ENCODE results near the gene IL12RB1. TPM values are rescaled to one million over a fixed set of nuclear protein-coding genes. Genes with fewer than 3 reads are reported as not detected.

IL12RB1 gene
- total RNA-seq, 2 experiments from 2014 or later, result 75.2 to 78.6 TPM

DNA sequence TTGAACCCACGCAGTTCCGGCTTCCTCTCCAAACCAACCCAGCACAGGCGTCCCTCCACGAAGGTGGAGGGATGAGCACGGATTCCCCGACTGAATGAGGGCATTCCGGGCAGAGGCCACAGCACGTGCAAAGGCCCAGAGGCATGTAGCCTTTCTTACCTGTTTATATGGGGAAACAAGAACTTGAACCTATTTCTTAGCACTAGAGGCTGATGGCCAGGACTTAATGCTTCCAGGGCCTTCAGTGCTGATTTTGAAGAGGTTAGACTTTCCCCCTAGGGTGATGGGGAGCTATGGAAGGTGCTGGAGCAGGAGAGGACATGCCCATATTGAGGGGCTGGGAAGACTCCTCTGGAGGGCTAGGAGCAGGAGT is 12.9 kb upstream of the IL12RB1 start:
- no peak overlapping the region for H3K27ac Mint-ChIP-seq
- ATAC-seq (no peak), DNase-seq (no peak)
- CTCF ChIA-PET, result interaction anchor here (0.6 to 2.9 kb wide), 4 partner anchors 9 to 542 kb away, joined by 3 to 13 read pairs (median 5); no protein-coding TSS in a partner anchor
- no peaks in the 10 kb centered on the region for H3K9me3 Mint-ChIP-seq (ENCODE audit: insufficient read depth)
- peak overlapping the region; percentile 82 for H3K4me3 Mint-ChIP-seq
- no peaks in the 10 kb centered on the region for H3K27me3 Mint-ChIP-seq (ENCODE audit: low read depth)
- H3K36me3 Mint-ChIP-seq (ENCODE audit: low read depth), result no peaks in the 10 kb centered on the region
- POLR2A ChIA-PET, result interaction anchor here (1.7 kb wide), 1 partner anchor 10 kb away, joined by 8 read pairs; no protein-coding TSS in a partner anchor
- peaks cover 40% of the 10 kb centered on the region for H3K4me1 Mint-ChIP-seq (ENCODE audit: low read depth)

DNA sequence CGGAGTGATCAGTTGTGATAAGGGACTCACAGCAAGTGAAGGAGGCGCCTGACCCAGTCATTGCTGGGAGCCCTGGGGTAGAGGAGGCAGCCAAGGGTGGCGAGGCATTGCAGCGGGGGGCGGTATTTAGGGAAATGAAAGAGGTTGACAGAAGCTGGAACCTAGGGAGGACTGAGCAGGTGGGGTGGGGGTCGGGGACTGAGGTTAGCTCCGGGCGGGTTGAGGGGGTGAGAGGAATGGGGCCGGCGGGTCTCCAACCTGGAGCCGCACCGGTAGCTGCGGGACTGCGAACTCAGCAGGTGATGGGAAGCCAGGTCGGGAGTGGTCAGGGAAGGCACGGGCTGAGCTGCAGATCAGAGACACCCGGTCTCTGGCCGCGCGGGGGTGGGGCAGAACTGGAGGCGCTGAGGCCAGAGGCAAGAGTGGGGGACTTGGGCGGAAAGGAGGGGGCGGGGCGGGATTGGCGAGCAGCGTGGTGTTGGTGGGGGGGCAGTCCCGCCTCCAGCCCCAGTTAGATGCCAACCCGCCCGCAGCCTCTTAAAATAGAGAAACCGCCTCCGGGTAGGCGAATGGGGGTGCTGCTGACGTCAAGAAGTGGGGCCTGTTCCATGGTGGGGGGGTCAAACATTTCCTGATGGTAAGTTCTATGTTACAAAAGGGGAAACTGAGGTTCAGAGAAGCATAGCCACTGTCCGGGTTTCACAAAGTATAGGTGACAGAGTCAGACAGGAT is 12.3 kb upstream of the IL12RB1 start:
- H3K27me3 Mint-ChIP-seq (ENCODE audit: low read depth), result no peaks in the 10 kb centered on the region
- DNase-seq (peak; percentile 56), ATAC-seq (peak; percentile 17)
- POLR2A ChIA-PET, result interaction anchor here (1.7 kb wide), 1 partner anchor 11 kb away, joined by 8 read pairs; no protein-coding TSS in a partner anchor
- H3K4me3 Mint-ChIP-seq, result peak overlapping the region; percentile 82
- H3K27ac Mint-ChIP-seq, result no peak overlapping the region
- H3K9me3 Mint-ChIP-seq (ENCODE audit: insufficient read depth), result no peaks in the 10 kb centered on the region
- H3K36me3 Mint-ChIP-seq (ENCODE audit: low read depth), result no peaks in the 10 kb centered on the region
- peaks cover 36% of the 10 kb centered on the region for H3K4me1 Mint-ChIP-seq (ENCODE audit: low read depth)
- CTCF ChIA-PET, result interaction anchor here (0.6 to 2.9 kb wide), 8 partner anchors 10 to 541 kb away, joined by 3 to 13 read pairs (median 4); partner anchors contain the start of gene IL12RB1

- DNase-seq, result no peak
- ATAC-seq, result peak; percentile 7
- peak overlapping the region; percentile 46 for H3K27ac Mint-ChIP-seq
- no peaks in the 10 kb centered on the region for H3K9me3 Mint-ChIP-seq (ENCODE audit: insufficient read depth)
- ChIA-PET CTCF (interaction anchor here (0.9 to 2.9 kb wide), 9 partner anchors 9 to 239 kb away, joined by 3 to 13 read pairs (median 4); partner anchors contain the start of genes IL12RB1, PIK3R2 and RPL18A), POLR2A (interaction anchor here (0.8 to 1.7 kb wide), 6 partner anchors 10 to 182 kb away, joined by 3 to 8 read pairs (median 4); partner anchors contain the start of gene IL12RB1)
- H3K27me3 Mint-ChIP-seq (ENCODE audit: low read depth), result no peaks in the 10 kb centered on the region
- H3K36me3 Mint-ChIP-seq (ENCODE audit: low read depth), result no peaks in the 10 kb centered on the region
- peak overlapping the region; percentile 82 for H3K4me3 Mint-ChIP-seq
- H3K4me1 Mint-ChIP-seq (ENCODE audit: low read depth), result peaks cover 36% of the 10 kb centered on the region
Observed at GRCh38 chr19:18097993-18098890, 11.5 kb upstream of the IL12RB1 start.

GRCh38 chr19:18097217-18097992 is 10.7 kb upstream of the IL12RB1 start, which contains the start of gene MAST3:
Gene MAST3, plus strand, starts transcription at chr19:18097778. Its CDS starts 15 bp downstream, at chr19:18097793.
- Mint-ChIP-seq H3K36me3 (ENCODE audit: low read depth) (no peaks in the 10 kb centered on the region), H3K27ac (peak within 1 kb of the TSS; percentile 46), H3K27me3 (ENCODE audit: low read depth) (no peaks in the 10 kb centered on the region), H3K9me3 (ENCODE audit: insufficient read depth) (no peaks in the 10 kb centered on the region), H3K4me1 (ENCODE audit: low read depth) (peaks cover 44% of the 10 kb centered on the region), H3K4me3 (peak within 1 kb of the TSS; percentile 82)
- POLR2A ChIA-PET, result interaction anchor here (0.8 to 1.4 kb wide), 5 partner anchors 9 to 183 kb away, joined by 3 to 5 read pairs (median 4); partner anchors contain the start of gene IL12RB1
- CTCF ChIA-PET, result interaction anchor here (1.0 to 2.9 kb wide), 7 partner anchors 8 to 238 kb away, joined by 3 to 13 read pairs (median 4); partner anchors contain the start of genes PIK3R2 and RPL18A
- DNase-seq, result peak; percentile 94
- peak; percentile 98 for ATAC-seq

- DNase-seq, result no peak
- H3K27ac Mint-ChIP-seq, result no peak overlapping the region
- no peak overlapping the region for H3K4me3 Mint-ChIP-seq
- peaks cover 48% of the 10 kb centered on the region for H3K4me1 Mint-ChIP-seq (ENCODE audit: low read depth)
- H3K9me3 Mint-ChIP-seq (ENCODE audit: insufficient read depth), result no peaks in the 10 kb centered on the region
- POLR2A ChIA-PET, result no interaction called here
- CTCF ChIA-PET, result no interaction called here
- ATAC-seq, result no peak
- H3K36me3 Mint-ChIP-seq (ENCODE audit: low read depth), result peaks cover 1% of the 10 kb centered on the region
- no peaks in the 10 kb centered on the region for H3K27me3 Mint-ChIP-seq (ENCODE audit: low read depth)
Observed at GRCh38 chr19:18096258-18096657, 9.5 kb upstream of the IL12RB1 start.

DNA sequence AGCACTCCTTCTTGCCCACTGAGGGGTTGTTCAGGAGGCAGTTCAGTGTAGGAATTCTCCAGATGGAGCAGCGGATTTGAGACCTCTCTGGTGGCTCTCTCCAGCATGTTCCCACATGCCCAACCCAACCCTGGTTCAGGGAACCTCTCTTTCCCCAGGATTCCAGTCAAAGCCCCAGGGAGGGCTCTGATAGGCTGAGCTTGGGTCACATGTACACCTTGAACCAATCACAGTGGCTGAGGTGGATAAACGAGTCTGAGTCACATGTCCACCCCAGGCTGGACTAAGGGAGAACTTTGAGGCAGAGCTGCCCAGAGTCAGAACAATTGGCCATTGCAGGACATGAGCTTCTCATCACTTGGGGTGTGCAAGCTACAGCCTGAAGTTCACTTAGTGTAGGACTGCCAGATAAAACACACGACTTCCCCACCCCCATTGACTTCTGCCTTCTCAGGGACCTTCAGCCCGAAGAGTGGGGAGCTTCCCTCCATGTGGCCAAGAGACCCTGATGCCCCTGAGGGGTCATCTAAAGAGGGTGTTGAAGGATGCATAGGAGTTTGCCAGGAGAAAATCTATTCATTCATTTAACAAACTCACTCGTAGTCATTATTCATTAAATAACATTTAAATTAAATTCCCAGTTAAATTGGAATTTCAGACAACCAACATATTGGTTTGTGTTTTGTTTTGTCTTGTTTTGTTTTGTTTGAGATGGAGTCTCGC is 6.9 kb upstream of the IL12RB1 start:
- Mint-ChIP-seq H3K4me3 (no peak overlapping the region), H3K27me3 (ENCODE audit: low read depth) (no peaks in the 10 kb centered on the region), H3K36me3 (ENCODE audit: low read depth) (peaks cover 1% of the 10 kb centered on the region), H3K27ac (no peak overlapping the region), H3K4me1 (ENCODE audit: low read depth) (peaks cover 60% of the 10 kb centered on the region), H3K9me3 (ENCODE audit: insufficient read depth) (no peaks in the 10 kb centered on the region)
- DNase-seq, result no peak
- ChIA-PET CTCF (interaction anchor here (1.5 to 2.9 kb wide), 2 partner anchors 18 to 99 kb away, joined by 3 to 29 read pairs; partner anchors contain the start of gene MPV17L2), POLR2A (no interaction called here)
- no peak for ATAC-seq

DNA sequence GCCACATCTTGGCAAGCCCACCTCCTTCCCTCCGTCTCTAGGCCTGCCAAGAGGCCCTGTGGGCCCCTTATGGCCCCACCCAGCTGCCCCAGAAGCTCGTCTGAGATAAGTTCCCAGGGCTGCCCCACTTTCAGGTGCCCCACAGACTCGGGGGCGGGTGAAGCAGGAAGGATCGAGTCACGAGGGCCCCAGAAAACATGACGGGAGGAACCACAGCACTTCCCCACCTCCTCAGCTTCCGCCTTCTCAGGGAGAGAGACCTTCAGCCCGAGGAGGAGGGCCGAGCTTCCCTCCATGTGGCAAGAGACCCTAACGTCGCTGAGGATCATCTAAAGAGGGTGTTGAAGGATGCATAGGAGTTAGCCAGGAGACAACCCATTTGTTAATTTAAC is 4.5 kb upstream of the IL12RB1 start:
- Mint-ChIP-seq H3K4me1 (ENCODE audit: low read depth) (peaks cover 68% of the 10 kb centered on the region), H3K9me3 (ENCODE audit: insufficient read depth) (no peaks in the 10 kb centered on the region), H3K36me3 (ENCODE audit: low read depth) (peaks cover 6% of the 10 kb centered on the region), H3K27ac (peak overlapping the region; percentile 99), H3K4me3 (peak overlapping the region; percentile 38), H3K27me3 (ENCODE audit: low read depth) (no peaks in the 10 kb centered on the region)
- CTCF ChIA-PET, result interaction anchor here (0.6 to 2.9 kb wide), 7 partner anchors 11 to 237 kb away, joined by 3 to 29 read pairs (median 4); no protein-coding TSS in a partner anchor
- POLR2A ChIA-PET, result interaction anchor here (0.7 to 5.4 kb wide), 5 partner anchors 19 to 243 kb away, joined by 3 to 38 read pairs (median 3); no protein-coding TSS in a partner anchor
- DNase-seq, result peak; percentile 90
- peak; percentile 67 for ATAC-seq

DNA sequence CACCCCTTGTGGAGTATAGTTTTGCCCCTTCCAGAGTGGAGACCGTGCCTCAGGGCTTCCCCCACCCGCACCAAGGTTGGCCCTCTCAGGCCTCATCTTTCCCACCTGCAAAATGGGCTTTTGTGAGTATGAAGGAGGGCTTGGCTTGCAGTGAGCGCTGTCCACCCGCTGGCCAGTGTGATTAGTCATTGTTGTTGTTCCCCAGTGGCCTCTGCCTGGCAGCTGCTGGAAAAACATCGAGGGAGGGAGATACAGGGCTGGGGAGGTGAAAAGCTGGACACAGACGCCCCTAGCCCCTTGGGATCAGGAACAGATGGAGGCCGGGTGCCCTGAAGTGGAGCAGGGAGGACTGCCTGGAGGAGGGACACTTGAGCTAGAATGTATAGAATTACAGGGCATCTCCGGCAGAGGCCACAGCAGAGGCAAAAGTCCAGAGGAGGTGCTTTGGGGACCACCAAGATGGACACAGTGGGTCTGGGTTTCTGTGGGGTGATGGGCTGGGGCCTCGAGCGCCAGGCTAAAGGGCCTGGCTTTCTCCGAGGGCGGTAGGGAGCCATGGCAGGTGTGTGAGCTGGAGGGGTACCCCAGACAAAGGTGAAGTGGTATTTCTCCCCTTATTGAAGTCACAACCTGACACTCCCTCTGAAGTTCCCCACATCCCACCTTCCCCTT is 3.9 kb upstream of the IL12RB1 start:
- Mint-ChIP-seq H3K4me1 (ENCODE audit: low read depth) (peaks cover 68% of the 10 kb centered on the region), H3K36me3 (ENCODE audit: low read depth) (peaks cover 6% of the 10 kb centered on the region), H3K27ac (peak overlapping the region; percentile 99), H3K9me3 (ENCODE audit: insufficient read depth) (no peaks in the 10 kb centered on the region), H3K4me3 (peak overlapping the region; percentile 38), H3K27me3 (ENCODE audit: low read depth) (no peaks in the 10 kb centered on the region)
- ChIA-PET POLR2A (interaction anchor here (1.0 to 5.4 kb wide), 4 partner anchors 20 to 89 kb away, joined by 3 to 38 read pairs (median 4); no protein-coding TSS in a partner anchor), CTCF (interaction anchor here (0.7 to 2.9 kb wide), 7 partner anchors 11 to 238 kb away, joined by 3 to 29 read pairs (median 4); no protein-coding TSS in a partner anchor)
- ATAC-seq (no peak), DNase-seq (no peak)

- peaks cover 71% of the 10 kb centered on the region for H3K4me1 Mint-ChIP-seq (ENCODE audit: low read depth)
- no peaks in the 10 kb centered on the region for H3K9me3 Mint-ChIP-seq (ENCODE audit: insufficient read depth)
- H3K27me3 Mint-ChIP-seq (ENCODE audit: low read depth), result no peaks in the 10 kb centered on the region
- peaks cover 8% of the 10 kb centered on the region for H3K36me3 Mint-ChIP-seq (ENCODE audit: low read depth)
- H3K27ac Mint-ChIP-seq, result peak overlapping the region; percentile 99
- peak overlapping the region; percentile 55 for H3K4me3 Mint-ChIP-seq
- no peak for ATAC-seq
- DNase-seq, result no peak
- ChIA-PET CTCF (interaction anchor here (1.5 to 1.7 kb wide), 3 partner anchors 8 to 71 kb away, joined by 3 to 4 read pairs (median 4); partner anchors contain the start of gene MAST3), POLR2A (interaction anchor here (0.6 to 5.4 kb wide), 2 partner anchors 15 to 21 kb away, joined by 3 to 38 read pairs; no protein-coding TSS in a partner anchor)
Observed at GRCh38 chr19:18089726-18090125, 3.0 kb upstream of the IL12RB1 start.

Data from activated CD8-positive, alpha-beta T cell treated with anti-CD3 and anti-CD28 coated beads, Interleukin-2, amount 10 ng/mL, durations not matched to agents 7 days and 5 days (primary cell).